OCI-LY1 (cell line): Measurements from ENCODE around the gene HLA-DQA1.

Experiments used
- EZH2 ChIP-seq: fragments of 200-600 bp; sonication (generic), shearing (Covaris generic); IDR thresholded peaks from 2 replicates; pipeline ENCODE4 v1.8.0; 2017; ENCODE audit warnings: borderline replicate concordance, mixed run types, mild to moderate bottlenecking, antibody characterized with exemption, low read length, moderate library complexity, mixed read lengths
- TF ChIP-seq, protein P1 (sequence below): fragments of 200-600 bp; sonication (generic), shearing (Covaris generic); IDR thresholded peaks from 2 replicates; pipeline ENCODE4 v1.5.1; 2017; ENCODE audit warnings: mild to moderate bottlenecking, antibody characterized with exemption, low read length, moderate library complexity, mixed read lengths

DNA sequence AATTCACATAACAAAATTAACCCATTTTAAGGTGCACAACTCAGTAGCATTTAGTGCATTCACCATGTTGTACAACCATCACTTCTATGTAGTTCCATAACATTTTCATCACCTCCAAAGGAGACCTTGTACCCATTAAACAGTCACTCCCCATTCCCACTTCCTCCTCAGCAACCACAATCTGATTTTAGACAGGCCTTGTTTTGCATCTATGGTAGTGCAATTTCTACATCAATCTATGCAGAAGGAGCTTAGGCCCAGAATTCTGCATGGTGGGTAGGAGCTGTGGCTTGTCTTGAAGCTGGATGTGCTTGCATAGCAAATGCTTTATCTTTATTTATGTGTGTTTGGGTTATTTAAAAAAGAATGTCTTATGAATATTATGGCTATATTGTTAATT lies 13.5 kb upstream of the HLA-DQA1 start:
- TF ChIP-seq, protein P1, sequence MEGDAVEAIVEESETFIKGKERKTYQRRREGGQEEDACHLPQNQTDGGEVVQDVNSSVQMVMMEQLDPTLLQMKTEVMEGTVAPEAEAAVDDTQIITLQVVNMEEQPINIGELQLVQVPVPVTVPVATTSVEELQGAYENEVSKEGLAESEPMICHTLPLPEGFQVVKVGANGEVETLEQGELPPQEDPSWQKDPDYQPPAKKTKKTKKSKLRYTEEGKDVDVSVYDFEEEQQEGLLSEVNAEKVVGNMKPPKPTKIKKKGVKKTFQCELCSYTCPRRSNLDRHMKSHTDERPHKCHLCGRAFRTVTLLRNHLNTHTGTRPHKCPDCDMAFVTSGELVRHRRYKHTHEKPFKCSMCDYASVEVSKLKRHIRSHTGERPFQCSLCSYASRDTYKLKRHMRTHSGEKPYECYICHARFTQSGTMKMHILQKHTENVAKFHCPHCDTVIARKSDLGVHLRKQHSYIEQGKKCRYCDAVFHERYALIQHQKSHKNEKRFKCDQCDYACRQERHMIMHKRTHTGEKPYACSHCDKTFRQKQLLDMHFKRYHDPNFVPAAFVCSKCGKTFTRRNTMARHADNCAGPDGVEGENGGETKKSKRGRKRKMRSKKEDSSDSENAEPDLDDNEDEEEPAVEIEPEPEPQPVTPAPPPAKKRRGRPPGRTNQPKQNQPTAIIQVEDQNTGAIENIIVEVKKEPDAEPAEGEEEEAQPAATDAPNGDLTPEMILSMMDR, result no peak
- TF ChIP-seq EZH2, result no peak
